HL-60/S4 treated with phorbol 12-myristate 13-acetate at 8.2 ng/mL for 4 days and 3 days (cell line): ENCODE results near the gene PARD3B.

ENCODE experiments used
- in situ Hi-C: fragments of 300-500 bp; cut with MboI; formaldehyde crosslinking; loops from 2 replicates; pipeline ENCODE4 v1.15.0; 2022; ENCODE audit warnings: low sequenced_read_pairs

Gene PARD3B

DNA sequence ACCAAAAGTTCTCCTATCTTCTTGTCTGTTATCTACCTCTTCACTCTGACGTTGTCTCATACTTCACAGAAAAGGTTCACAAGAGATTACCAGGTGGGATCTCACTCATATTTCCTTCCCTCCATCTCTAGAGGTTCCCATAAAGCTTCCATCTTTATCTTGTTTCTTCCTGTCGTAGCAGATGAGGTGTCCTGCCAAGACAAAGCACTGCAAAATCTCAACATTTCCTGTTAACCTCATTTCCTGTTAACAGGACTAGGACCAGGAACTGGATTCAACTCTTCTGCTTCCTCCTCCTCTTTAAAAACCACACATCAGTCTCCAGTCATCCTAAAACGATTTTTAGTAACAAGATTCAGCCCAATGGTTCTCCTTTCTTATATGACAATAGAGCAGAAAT is 624.2 kb downstream of the PARD3B start:
- in situ Hi-C loops, result no loop called here

DNA sequence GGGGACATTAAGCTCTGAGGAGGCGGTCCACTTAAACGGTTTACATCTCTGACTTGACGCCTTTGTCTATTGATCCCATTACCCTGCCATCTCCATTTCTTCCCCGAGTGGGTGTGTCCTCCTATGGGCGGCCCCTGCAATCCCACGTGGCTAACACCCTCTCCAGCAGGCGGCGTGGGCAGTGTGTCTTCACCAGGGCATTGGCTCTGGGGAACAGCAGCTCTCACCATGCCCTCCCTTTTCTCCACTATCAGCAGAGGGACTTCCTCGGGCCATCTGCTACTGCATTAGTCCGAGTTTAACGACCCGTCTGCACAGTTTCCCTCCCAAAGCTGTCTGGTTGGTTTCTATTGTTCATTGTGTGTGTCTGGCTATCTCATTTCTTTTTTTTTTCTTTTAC is 625.1 kb downstream of the PARD3B start:
- in situ Hi-C loops, result no loop called here

DNA sequence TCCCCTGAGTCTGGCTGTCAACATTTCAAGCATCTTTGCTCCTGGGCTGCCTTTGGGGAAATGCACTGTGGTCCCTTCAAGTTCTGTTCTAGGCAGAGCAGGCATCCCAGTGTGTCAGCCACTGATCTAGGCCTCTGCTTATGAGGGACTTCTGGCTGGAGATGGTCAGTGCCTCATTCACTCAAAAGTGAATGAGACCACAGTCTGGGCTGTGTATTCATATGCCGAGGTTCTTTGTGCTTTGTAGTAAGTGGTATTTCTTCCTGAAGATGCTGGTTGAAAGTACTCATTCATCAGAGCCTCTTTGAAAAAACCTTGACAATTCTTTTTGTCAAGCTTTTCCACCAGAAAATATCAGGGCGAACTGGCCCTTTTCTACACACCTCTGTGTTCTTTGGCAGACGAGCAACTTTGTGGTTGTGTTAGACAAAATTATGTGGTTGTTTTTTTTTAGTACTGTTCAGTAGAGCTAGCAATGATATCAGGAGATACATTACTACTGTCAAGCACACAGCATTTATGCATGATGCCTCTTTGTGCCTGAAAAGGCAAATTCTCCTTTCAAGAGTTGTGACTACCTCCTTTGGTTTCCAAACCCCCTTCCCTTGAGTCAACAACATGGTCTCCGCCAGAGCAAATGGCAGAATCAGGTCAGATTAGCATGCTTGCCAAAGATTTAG is 626.1 kb downstream of the PARD3B start:
- in situ Hi-C loops, result no loop called here

- in situ Hi-C loops, result no loop called here
Observed at GRCh38 chr2:205175831-205176230, 630.6 kb downstream of the PARD3B start.

- in situ Hi-C loops, result no loop called here
Observed at GRCh38 chr2:205176546-205176945, 631.3 kb downstream of the PARD3B start.

DNA sequence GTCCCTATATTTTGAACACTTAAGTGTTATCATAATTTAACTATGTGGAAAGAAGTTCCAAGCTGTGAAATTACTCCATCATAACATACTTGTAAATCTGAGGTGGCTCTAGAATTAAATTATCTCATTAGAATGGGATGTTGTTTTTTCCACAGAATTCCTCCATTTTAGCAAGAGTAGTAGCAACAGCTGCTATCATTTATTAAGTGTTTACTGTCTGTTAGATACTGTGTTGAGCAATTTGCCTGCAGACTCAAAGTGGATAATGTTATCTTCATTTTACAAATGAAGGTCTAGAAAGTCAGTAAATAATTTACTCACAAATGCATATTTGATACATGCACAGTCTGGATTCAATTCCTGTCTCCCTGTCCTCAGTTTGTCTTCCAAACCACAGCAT is 632.3 kb downstream of the PARD3B start:
- in situ Hi-C loops, result no loop called here

DNA sequence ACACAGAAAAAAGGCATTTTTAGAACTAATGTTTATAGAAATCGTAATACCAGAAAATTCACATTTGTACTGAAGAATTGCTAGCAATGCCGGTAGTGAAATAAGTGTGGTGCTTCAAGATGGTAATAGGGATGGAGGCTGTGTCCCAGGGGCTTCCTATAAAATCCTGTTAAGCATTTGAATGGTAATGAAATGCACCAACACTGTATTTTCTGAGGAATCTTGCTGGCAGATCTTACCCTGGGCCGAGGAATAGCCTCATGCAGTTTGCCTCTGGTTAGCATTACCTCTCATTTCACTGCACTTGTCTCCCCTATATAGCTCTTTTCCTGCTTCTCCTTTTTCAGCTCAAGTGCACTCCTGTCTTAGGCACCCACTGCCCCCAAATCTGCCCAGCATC is 635.5 kb downstream of the PARD3B start:
- in situ Hi-C loops, result no loop called here

DNA sequence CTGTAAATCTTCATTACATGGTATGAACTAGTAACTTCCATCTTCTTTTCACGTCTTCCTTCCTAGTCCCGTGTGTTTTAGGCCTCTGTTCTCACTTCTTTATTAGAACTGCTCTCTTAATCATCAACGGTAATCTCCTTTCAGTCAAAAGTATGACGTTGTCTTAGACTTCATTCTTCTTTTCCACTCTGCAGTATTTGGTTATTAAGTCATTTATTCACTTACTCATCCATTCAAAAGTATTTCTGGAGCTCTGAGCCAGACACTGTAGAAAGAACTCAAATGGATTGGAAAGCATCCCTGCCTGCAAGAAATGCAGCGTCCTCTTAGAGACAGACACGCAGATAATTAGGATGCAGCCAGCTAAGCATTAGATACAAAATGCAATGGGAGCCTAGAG is 642.5 kb downstream of the PARD3B start:
- in situ Hi-C loops, result no loop called here

DNA sequence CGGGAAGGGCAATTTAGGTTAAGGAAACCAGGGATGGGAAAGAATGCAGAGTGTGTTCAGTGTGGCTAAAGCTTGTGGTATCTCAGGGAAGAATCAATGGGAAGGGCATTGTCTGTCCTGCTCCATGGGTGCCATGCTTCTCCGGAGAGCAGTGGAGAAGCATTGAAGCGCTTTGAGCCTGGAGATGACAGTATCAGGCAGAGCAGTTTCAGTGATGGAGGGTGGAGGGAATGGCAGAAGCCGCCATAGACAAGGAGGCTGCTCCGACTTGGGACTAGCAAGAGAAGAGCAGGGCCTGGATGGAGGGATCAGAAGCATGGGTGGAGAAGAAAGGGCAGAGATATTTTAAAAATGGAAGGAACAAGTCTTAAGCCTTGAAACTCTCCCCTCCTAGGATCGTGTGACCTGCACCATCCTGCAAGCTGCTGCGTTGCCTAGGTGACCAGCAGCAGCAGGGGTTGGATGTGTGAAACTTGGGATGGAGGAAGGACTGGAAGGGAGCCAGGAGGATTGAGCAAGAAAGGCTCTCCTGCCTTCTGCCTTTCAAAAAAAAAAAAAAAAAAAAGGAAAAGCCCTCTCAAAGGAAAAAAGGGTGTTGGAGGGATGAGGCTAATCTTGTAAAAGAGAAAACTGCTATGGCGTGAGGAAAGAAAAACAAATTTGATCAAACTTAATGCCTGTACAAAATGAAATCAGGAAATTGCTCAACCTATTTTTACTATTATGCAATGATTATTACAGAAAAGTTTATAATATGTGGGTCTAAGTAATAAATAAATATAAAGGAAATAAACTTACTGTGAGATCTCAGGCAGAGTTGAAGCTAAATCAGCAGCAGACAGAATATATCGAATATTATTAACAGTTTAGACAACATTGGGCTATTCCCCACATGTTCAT is 643.2 kb downstream of the PARD3B start:
- in situ Hi-C loops, result no loop called here

DNA sequence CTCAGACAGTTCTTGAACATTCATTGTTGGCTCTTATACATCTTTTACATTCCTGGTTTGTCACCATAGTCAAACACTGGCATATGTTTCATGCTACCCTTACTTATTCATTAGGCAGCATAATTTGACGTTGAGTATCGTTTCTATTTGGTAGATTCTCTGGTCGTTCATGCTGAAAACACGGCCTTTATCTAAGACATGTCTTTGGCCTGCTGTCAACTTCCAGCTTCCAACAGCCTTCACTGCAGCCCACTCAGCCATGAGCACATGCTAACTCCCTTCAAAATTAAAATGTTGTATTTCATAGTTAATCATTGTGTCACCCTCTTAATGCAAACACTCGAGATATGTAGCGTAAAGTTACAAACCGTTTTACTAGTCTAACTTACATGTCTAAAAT is 644.0 kb downstream of the PARD3B start:
- in situ Hi-C loops, result no loop called here

DNA sequence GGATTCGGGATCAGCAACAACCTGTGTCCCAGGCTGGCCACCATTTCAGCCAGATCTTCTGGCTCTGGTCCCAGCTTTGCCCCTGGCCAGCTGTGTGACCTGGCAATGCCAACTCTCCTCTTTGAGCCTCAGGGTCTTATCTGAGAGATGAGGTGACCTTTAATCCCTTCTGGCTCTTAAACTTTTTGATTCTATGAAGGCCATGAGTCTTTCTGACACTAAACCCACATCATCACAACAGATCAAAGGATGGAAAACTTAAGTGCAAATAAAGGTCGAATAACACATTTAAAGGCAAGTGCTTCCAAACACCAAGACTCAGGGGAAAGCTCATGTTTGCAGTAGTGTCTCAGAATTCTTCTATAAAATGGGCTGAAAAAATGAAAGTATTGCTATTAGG is 645.3 kb downstream of the PARD3B start:
- in situ Hi-C loops, result no loop called here

DNA sequence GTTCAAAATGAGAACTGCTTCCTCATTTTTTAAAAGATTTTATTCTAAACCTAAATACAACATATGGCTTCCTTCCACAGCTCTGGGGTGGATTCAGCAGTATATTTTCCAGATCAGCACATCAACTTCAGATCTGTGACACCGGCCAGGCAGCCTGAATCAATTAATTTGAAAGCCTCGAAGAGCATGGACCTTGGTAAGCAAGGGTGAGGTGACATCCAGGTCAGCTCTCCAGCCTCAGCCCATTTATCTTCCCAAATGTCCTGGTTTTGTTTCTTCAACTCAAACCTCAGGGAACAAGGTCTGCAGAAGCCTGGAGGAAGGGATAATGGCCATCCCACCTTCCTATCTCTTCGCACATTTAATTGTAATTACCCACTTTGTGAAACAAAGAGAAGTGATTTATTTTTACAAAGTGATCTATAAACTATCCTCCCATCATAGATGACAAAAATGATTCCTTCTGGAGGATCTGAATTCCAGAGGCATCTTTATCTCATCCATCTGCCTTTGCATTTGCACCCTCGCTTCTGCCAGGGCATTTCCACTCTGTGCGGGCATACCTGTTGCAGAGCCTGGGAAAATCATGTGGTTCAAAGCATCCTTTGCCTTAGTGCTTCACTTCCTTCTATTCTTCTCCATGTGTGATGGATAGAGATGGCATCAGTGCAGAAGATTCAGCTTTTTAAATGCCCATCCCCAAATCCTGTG is 648.0 kb downstream of the PARD3B start:
- in situ Hi-C loops, result no loop called here

DNA sequence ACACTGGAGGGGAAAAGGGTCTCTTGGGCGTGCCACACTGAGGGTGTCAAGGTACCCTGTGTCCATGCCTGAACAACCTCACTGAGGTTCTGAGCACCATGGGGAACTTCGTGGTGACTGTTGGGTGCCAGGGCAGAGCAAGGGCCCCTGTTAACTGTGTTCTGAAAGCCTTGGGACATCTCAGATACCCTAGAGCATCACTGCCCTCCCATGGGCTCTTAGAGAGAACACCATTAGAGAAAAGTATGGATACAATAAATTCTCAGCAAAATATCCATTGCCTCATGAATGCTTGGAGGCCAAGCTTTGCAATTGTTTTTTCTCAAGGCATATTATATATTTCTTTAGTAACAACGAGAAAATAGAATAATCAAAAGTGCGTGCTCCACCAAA is 648.6 kb downstream of the PARD3B start:
- in situ Hi-C loops, result no loop called here

- in situ Hi-C loops, result no loop called here
Observed at GRCh38 chr2:205197468-205198139, 652.3 kb downstream of the PARD3B start.

- in situ Hi-C loops, result no loop called here
Observed at GRCh38 chr2:205198140-205198525, 652.9 kb downstream of the PARD3B start.

GRCh38 chr2:205199165-205199850 is 654.0 kb downstream of the PARD3B start:
- in situ Hi-C loops, result no loop called here

GRCh38 chr2:205210494-205210893 is 665.2 kb downstream of the PARD3B start:
- in situ Hi-C loops, result no loop called here

DNA sequence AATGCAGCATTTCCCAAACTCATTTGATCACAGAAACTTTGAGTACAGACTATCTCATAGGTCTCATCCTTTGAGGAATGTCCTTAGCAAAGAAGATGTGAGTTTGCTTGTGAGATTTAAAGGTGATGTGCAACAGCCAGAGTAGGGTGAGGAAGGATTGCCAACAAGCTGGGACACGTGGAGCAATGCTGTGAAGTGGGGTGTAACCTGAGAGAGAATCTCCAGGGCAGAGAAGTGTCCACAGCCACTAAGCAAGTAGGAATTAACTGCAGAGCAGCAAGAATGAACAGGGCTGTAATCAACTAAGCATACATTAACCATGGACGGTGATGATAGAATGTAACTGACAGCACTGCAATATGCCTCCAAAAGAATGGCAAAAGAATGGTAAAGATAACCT is 667.1 kb downstream of the PARD3B start:
- in situ Hi-C loops, result no loop called here

DNA sequence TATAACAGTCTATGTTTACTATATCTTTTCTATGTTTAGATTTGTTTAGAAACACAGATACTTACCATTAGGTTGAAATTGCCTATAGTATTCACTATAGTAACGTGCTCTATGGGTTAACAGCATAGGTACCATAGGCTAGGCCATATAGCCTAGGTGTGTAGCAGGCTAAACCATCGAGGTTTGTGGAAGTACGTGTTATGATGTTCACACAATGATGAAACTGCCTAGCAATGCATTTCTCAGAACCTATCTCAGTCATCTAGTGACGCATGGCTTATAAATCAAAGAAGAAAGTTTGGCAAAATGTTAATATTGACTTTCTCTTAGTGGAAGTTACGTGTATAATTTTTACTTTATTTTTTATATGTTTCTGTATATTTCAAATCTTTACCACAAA is 670.8 kb downstream of the PARD3B start:
- in situ Hi-C loops, result no loop called here

DNA sequence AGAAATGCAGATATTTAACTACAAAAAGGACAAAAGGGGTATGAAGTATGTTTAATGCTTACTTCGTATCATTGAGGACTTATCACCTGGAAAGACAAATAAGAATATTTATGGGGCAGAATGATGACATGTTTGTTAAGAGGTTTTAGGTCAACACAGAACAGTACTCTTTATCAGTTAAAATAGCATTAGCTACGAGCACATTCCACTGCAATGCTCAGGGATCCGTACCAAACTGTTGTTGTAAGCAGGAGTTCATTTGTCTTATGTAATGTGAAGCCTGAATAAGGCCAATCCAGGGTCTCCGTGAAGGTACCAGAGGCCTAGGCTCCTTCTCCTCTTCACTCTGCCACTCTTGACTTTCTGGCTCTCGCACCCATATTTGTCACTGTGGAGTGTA is 671.3 kb downstream of the PARD3B start:
- in situ Hi-C loops, result no loop called here

DNA sequence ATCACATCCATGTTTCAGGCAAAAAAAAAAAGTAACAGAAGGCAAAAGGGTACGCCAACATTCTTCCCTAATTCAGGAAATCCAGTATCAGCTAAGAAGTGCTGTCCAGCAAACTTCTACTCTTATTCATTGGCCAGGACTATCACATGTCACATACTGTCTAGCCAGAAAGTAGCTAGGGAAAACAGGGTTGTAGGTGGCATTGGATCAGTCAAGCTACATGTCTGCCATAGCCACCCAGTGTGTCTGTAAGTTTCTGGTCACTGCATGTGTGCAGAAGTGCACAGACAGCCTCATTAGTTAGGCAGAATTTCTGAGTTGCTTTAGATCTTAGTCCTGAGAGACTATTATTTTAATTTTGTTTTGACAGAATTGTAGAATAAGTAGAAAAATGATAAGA is 671.7 kb downstream of the PARD3B start:
- in situ Hi-C loops, result no loop called here
